GM23338 (cell line): ENCODE measurements around the gene GDA. TPM values are rescaled to one million over a fixed set of nuclear protein-coding genes. Genes with fewer than 3 reads are reported as not detected.

Source experiments
- polyA plus RNA-seq: library from polyadenylated mRNA; unstranded; fragments of >200 nt; fragmentation: Nextera tagmentation; extraction: Ambion mirVana; gene quantifications from 2 replicates; pipeline ENCODE4 v1.2.1, GENCODE V29; 2016
- small RNA-seq: library from RNA; depleted of rRNA; stranded (forward); fragments of <200 nt; gene quantifications from one replicate; pipeline ENCODE3, GENCODE V24; 2014; ENCODE audit warnings: low replicate concordance
- total RNA-seq: library from RNA; depleted of rRNA; stranded (reverse); fragments of >200 nt; shearing (Covaris generic); gene quantifications from 2 replicates; pipeline ENCODE4 v1.2.3, GENCODE V29; 2014; rRNA removed

The GDA gene
- total and polyA plus RNA-seq, 2 experiments from 2014 or later = 4.0 to 5.8 TPM

Small RNAs within 50 kb of the gene (small RNA-seq; reads per million reads assigned to genes)
- gene RNA5SP285 = not detected

Other genes starting within 250 kb of the GDA start
- 99.3 and 112 TPM in 2 replicates for gene ABHD17B, start 238.2 kb upstream of the GDA start, total RNA-seq
- gene ABHD17B, start 238.2 kb upstream of the GDA start, polyA plus RNA-seq = 27.9 and 32.2 TPM in 2 replicates
- 10.3 and 18.5 TPM in 2 replicates for gene C9orf85, start 237.8 kb upstream of the GDA start, total RNA-seq
- 20.8 and 21.5 TPM in 2 replicates for gene C9orf85, start 237.8 kb upstream of the GDA start, polyA plus RNA-seq
- gene C9orf57, start 88.8 kb upstream of the GDA start, total RNA-seq = not detected in 2 replicates
- not detected in 2 replicates for gene C9orf57, start 88.8 kb upstream of the GDA start, polyA plus RNA-seq
- gene ZFAND5, start 215.8 kb downstream of the GDA start, total RNA-seq = 216 and 233 TPM in 2 replicates
- gene ZFAND5, start 215.8 kb downstream of the GDA start, polyA plus RNA-seq = 134 and 138 TPM in 2 replicates